GM18870 (cell line): ENCODE results near the gene OGDHL.

ENCODE experiments used
- ATAC-seq: cut with Tn5 transposase; IDR thresholded peaks from one replicate; pipeline ENCODE4 v1.9.1; 2021; ENCODE audit warnings: moderate library complexity; ENCODE audit not compliant: unreplicated experiment

The OGDHL gene

DNA sequence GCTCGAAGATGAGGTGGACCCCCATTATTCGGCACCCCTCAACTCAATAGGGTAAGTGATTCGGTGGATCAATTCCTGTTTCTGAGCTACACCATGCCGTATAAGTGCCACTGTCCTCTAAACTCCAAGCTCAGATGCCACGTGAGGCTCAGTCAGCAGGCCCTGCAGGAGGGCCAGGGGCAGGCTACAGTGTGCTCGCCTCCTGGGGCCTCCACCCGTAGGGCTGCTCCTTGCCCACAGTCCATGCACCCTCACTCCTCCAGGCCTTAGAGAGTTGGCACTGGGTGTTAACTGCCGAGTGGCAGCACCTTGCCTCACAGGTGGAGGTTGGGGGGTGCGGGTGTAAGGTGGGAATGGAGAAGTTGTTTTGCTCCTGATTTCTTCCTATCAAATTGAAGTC lies 70.5 kb downstream of the OGDHL start:
- no peak for ATAC-seq

DNA sequence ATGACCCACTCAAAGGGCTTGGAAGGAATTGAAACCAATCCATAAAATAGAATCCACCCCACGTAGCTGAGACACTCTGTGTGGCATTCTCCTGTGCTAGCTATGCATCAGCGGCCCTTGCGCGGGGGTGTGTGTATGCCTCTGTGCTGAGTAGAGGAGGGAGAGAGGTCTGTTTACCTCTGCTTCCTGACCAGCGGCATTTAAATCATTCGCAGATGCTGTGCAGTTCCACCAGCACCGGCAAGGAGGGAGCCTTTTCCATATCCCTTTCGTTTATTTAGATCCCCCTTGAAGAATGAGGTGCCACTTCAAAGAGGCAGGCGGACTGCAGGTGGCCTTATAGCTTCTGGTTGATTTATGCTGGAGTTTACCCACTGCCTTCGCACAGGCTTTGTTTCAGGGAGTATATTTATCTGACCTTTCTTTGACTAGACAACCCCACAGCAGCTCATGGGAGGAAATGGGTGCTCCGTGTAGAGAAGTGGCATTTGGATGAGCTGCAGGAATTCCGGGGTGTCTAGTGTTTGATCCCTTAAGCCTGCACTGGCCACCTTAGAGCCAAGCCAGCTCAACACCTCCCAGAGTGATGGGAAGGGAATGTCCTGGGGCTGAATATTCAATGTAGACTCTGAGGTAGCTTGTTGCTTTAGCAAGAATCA lies 71.3 kb downstream of the OGDHL start:
- no peak for ATAC-seq

DNA sequence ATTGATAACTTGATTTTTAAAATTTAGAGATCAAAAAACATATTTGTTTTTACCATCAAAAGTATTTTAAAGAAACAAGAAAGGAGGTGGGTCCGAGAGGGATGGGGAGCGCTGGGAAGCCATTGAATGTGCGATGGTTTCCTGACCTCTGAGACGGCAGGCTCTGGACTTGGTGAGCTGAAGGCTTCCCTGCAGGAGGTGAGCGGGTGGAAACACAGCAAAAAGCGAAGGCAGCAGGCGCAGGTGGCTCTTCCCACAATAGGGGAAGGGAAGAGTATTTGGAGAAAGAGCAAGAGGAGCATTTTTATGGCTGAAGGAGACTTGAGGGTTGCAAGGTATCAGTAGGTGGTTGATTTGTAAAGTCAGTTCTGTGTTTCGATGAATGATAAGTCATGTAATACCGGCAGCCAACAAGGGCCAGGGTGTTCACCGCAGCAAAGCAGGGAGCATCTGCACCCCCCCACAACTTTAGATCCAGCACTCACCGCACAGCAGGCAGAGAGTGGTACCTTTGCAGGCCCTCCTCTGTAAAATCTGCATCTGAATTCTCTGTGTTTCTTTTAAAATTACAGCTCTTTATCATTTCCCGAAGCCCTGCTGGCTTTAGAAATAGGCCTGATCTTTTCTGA lies 72.1 kb downstream of the OGDHL start:
- no peak for ATAC-seq

DNA sequence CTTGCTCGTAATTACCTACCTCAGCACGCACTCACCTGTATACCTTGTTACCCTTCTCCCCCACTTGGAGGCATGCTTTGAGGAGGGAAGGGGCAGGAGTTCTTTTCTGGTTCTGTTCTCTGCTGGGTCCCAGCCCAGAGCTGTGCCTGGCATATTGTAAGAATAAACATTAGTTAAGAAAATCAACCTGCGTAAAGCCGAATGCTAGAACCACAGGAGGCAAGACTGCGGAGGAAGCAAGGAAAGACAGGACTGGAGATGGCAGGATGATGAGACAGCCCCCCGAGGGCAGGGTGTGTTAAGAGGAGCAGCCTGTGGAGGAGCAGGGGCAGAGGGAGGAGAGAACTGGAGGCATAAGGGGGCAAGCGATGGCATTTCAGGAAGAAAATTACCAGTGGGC lies 73.2 kb downstream of the OGDHL start:
- ATAC-seq = no peak

DNA sequence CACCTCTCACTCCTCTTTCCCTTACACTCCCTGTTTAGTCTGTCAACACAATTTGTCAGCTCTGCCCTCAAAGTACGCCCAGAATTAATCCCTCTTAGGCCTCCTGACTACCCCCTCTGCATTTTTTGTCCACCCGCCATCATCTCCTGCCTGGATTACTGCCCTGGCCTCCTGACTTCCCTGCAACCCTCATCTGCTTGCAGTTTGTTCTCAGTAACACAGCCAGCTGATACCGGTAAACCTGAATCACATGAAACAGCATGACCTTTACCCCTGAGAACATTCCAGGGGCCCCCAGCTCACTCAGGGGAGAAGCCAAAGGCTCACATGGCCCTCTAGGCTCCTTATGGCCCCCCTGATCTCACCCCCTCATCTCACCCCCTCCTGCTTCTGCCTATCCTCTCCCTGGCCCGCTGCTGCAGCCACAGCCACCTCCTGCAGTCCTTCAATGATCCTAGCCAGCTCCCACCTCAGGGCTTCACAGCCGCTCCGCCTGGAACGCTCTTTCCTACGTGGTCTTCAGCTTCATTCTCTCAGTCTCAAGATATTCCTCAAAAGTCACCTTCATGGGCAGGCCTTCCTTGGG lies 73.8 kb downstream of the OGDHL start:
- ATAC-seq = no peak

DNA sequence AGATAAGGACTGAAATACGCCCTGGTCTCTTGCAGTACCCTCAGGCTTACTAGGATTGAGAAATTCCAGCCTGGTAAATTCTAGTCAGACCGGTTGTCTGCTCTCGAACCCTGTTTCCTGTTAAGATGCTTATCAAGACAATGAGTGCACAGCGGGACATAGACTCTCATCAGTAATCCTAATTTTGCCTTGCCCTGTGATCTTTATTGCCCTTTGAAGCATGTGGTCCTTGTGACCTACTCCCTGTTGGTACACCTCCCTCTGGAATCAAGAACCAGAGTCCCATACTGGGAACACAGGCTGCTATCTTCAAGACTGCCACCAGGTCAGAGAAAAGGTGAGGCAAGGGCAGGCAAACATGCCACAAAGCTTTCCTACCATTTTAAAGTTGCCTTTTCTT lies 75.5 kb downstream of the OGDHL start:
- no peak for ATAC-seq
